Cerebellar cortex (tissue), 1 donor: Measurements from ENCODE around the gene RSPH10B.
"Not testable (repeated sequence)": the region's sequence is repeated elsewhere in the genome, so short reads cannot be mapped to it uniquely, and the experiment has no call there.

Experiments used
- DNase-seq: peaks from one replicate; pipeline ENCODE4 v3.0.0-alpha.2; 2015; ENCODE audit warnings: low spot score

RSPH10B gene

DNA sequence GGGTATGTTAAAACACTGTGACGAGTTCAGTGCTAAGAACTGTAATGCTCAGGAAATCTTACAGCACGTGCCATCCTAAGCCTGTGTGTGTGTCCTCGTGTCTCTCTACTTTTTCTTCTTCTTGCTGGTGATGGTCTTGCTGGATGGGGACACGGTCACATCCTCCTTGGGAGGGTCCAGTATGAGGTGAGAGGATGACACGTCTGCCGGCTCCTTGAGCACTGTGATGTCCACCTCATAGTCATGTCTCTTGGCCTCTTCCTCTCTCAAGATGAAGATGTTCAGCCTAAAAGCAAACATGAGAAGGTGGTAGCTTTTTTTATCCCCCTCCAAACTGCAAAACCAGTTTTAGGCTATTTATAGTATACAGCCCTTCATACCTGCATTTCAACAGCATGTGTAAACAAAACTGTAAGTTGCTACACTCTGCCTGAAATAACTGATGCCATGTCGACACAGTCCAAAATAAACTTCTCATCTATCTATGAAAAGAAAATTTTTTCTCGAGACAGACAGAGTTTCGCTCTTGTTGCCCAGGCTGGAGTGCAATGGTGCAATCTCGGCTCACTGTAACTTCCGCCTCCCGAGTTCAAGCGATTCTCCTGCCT is 44.1 kb downstream of the RSPH10B start:
- not testable (repeated sequence) for DNase-seq

DNA sequence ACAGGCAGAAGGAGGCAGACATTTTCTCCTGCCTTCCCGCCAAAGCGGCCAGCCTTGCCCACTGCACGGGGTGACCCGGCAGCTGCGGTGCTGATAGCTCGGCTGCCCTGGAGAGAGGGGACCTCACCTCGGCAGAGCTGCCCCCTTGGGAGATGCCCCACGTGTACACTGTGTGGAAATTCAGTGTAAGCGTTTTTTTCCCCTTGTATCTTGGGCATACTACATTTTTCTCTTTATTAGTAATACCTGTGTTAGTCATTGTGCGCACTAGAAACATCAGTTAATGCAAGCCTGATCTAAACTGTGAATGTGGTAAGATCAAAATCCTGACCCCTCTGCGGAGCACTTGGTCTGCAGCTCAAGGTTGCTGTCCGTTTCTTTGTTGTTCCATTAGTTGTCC is 45.9 kb downstream of the RSPH10B start:
- not testable (repeated sequence) for DNase-seq

DNA sequence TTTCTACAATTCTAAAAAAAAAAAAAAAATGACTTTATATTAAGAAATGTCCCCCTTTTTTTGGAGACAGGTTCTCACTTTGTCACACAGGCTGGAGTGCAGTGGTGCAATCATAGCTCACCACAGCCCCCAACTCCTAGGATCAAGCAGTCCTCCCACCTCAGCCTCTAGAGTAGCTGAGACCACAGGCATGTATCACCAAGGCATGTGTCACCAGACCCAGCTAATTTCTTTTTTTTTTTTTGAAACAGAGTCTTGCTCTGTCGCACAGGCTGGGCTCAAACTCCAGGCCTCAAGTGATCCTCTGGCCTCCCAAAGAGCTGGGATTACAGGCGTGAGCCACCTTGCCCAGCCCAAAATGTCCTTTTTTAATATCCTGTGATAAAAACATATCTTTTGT is 46.3 kb downstream of the RSPH10B start:
- DNase-seq, result not testable (repeated sequence)

DNA sequence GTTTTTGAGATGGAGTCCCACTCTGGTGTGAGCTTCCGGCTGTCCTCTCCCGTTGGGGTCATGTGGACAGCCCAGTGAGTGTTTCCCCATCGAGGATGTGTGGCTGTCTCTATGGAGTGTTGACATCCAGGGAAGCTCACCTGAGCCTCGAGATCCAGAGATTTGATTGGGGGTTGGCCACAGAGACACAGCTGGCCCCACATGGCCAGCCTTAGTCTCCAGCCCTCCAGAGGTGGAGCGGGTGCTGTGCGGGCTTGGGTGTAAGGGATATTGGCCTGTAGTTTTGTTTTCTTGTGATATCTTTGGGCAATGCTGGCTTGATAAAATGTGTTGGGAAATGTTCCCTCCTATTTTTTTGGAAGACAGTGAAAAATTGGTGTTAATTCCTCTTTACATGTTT is 54.0 kb downstream of the RSPH10B start:
- DNase-seq, result not testable (repeated sequence)

DNA sequence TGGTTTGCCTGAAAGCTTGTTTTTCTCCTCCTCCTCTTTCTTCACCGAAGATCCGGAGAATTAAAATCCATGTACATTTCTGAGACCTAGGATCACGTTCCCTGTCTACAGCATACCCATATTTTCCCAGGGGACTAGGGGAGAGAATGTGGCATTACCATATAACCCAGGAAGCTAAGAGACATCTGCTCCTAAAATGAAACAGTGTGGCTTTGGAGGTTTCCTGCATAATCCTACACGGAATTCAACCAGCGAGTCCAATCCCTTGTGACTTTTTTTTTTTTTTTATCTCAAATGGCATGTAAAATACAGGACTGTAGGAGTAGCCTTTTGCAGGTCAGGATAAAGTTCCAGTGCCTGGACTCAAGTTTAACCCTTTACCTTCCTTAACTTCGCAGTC is 61.7 kb downstream of the RSPH10B start:
- not testable (repeated sequence) for DNase-seq

DNA sequence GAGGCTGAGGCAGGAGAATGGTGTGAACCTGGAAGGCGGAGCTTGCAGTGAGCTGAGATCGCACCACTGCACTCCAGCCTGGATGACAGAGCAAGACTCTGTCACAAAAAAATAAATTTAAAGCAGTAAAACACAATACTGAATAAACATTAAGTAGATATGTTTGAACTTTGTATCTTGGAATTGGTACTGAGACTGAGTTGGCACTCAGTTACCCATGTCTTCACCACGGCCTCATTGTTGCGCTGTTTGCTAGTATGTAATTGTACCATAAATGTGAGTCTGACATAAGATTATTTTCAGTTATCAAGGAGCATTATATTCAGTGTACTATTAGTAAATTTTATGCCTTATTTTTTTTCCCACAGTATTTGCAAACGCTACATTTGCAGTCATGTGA is 65.8 kb downstream of the RSPH10B start:
- not testable (repeated sequence) for DNase-seq

DNA sequence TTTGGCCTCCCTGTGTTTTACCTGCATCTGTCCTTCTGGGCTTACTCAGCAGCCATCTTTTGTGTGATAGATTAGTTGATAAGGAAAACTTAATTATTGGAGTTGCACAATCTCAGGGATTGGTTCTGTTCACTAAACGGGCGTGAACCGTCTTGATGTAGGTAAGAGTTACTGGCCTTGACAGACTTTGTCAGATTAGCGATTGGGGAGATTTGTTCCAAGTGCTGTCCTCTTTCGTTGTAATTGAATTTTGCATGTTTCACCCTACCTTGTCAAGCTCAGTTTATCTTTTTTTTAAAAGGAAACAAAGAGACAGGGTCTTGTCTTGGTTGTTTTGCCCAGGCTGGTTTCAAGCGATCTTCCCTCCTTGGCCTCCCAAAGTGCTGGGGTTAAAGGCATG is 67.5 kb downstream of the RSPH10B start:
- not testable (repeated sequence) for DNase-seq

DNA sequence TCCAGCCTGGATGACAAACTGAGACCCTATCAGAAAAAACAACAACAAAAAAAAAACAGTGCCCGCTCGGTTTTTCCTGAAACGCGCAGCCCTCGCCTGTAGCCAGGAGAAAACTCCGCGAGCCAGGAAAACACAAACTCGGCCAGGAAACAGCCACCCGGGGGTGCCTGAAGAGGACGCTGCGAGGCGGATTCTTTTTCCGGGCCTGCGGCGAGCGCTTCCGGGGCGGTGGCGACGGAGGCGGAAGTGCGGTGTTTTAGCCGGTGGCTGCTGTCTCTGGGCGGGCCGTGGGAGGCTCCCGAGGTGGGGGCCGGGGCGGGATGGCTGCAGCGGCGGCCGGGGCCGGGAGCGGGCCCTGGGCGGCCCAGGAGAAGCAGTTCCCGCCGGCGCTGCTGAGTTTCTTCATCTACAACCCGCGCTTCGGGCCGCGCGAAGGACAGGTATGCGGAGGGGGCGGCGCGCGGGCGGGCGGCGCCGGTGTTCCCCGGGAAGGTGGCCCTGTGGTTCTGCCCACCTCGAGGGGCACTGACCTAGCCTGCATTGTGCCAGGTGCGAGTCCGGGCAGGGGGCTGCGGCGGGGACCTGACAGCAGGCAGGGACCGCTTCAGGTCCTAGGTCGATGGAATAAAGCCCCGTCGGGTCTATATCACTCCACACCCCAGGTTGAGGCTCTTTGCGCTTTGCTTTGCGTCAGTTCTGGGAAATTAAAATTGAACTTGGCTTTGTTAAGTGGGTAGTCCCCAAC is 71.8 kb downstream of the RSPH10B start, which contains the start of gene CCZ1:
TSS of gene CCZ1 (plus strand) at position 254 of the 745 bp plus-strand sequence. CDS start at position 321, 67 bp downstream.
- DNase-seq, result peak; percentile 61

DNA sequence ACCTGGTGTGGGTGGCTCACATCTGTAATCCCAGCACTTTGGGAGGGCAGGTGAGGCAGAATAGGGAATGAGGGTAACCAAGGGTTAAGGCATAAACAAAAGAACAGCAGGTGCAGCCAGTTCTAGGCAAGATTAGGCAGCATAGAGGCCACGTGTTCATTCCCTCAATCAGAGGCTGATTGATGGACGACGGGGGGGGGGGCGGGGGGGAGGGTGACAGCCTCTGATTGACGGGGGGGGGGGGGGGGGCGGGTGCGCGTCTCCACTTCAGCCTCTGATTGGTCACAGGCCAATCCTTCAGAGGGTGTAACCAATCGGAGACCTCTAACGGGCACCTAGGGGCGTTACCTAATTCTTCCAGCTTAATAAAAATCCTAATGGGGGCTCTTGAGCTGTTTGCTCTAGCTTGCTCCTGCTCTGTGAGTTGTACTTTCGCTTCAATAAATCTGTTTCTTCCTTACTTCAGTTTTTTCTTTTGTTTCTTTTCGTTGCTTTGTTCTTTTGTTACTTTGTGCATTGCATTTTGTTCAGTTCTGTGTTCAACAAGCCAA is 73.0 kb downstream of the RSPH10B start:
- not testable (repeated sequence) for DNase-seq

DNA sequence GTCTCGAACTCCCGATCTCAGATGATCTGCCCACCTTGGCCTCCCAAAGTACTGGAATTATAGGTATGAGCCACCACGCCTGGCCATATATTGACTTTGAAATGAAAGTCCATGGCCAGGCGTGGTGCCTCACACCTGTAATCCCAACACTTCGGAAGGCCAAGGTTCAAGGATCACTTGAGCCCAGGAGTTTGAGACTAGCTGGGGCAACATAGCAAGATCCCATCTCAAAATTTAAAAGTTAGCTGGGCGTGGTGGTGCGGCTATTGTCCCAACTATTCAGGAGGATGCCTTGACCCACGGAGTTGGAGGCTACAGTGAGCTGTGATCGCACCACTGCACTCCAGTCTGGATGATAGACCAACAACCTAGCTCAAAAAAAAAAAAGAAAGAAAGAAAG is 78.0 kb downstream of the RSPH10B start:
- DNase-seq, result no peak

DNA sequence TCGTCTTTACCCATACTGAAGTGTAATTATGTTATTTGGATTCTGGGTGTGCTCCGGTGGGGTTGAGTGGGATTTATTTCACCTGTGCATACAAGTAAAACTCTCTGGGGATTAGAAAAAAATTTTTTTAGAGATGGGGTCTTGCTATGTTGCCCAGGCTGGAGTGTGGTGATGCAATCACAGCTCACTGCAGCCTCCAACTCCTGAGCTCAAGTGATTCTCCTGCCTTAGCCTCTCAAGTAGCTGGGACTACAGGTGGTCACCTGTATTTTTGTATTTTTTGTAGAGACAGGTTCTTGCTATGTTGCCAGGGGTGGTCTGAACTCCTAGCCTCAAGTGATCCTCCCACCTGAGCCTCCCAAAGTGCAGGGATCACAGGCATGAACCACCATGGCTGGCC is 80.2 kb downstream of the RSPH10B start:
- not testable (repeated sequence) for DNase-seq

DNA sequence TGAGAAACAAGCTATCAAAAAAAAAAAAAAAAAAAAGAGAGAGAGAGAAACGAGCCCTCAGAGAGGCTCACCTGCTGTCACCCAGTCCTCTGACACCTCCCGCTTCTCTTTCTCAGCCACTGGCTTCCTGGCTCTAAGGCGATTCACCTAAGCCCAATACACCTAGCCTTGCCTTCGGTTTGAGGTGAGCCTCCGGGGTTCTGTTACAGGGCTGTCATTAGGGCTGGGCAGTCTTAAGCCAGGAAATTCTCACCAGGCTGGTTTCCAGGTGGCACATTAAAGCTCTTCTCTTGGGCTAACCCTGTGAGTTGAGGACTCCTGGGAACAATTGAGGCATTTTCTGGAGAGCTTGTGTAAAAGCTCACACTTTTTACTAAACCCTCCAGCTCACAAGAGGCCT is 82.5 kb downstream of the RSPH10B start:
- DNase-seq, result not testable (repeated sequence)

DNA sequence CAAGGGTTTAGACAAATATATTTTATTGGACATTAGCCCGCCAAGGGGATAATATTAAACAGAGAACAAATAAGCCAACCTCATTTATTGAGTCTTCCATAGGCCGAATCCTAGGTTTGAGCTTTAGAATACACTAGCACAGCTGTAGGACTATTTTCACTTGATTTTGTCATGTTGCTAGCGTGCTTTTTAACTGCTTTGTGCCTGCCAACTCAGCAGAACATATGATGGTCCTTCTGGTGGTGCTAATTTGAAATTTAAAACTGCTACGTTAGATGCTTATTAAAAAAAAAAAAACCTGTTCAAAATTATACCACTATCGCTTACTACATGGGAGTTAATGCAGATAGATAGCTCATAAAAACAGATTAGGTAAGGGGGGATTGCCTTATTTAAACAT is 86.1 kb downstream of the RSPH10B start:
- not testable (repeated sequence) for DNase-seq

DNA sequence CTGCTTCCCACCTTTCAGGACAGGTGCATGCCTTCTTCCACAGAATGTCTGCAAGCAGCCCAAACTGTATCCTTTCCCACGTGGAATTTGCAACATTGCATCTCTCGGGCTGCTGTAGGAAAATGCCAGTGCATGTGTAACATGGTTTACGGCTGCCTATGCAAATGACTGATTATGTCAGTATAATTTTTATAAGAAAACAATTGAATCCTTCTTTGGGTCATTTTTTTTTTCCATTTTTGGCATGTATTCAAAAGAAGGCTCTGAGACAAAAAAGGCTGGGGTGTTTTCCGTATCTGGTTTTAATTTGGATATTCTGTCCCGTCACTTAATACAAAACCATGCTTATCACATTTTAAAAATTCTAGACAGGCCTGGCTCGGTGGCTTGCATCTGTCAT is 90.4 kb downstream of the RSPH10B start:
- DNase-seq, result not testable (repeated sequence)

DNA sequence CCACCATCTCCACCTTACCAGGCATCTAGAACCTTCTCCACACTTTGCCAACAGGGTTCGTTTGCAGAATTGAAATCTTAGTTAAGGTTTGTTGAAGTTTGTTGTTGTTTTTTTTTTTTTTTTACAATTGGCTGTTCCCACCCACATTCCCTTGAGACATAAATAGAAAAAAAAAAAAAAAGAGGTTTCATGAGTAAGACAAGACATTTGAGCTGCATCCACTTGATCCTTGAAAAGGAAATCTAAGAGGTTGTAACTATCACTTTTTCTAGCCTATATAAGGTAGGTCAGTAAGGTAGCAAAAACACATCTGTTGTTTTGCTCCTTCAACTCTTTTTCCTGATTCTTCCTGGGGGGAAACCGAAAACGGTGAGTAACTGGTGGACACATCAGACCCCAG is 90.9 kb downstream of the RSPH10B start:
- DNase-seq, result not testable (repeated sequence)
